ENCODE measurements around the gene SRRM4.
A peak's percentile ranks its signal among the peaks of the same experiment; 100 is the strongest.
"Not testable (repeated sequence)": the region's sequence is repeated elsewhere in the genome, so short reads cannot be mapped to it uniquely, and the experiment has no call there.

SRRM4 gene

DNA sequence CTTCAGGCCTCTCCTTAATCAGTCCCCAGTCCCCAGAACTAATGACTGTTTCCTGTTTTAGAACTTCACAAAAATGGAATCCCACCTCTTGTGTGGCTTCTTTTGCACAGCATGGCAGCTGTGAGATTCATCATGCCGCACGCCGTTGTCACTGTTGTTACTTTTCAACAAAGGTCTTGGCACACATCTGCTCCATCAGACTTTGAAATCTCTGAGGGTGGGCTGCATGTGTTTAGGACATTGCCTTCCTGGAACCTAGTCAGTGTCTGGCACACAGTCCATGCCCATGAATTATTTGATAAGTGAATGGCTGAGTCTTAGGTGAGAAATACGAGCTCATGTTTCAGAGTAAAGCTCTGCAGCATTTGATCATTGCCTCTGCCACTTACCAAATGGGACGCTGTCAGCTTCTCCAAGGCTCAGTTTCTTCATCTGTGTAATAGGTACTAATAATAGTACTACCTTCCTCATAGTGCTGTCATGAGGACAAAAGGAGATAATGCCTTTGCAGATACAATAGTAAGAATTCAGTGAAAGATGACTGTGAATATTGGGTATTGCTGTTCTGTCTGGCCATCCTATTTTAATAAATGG lies 90.4 kb downstream of the SRRM4 start:
- DNase-seq (ENCODE audit: low read depth), result no peak

DNA sequence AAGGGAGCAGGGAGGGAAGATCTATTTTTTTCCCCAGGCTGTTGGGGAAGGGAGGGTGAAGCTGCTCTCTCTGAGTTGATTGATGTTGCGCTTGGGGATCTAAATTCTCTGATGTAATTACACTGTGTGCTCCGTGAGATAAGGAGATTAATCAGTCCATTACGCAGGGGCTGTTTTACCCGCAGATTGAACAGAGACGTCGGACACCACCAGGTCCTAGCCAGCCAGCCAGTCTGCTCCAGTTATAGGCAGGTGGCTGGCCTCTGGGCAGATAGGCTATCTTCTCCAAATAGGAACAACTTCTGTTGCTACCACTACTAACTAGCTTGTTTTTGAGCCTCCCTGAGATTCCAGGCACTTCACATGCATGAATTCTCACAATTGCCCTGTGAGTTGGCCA lies 91.1 kb downstream of the SRRM4 start:
- DNase-seq (ENCODE audit: low read depth), result no peak

DNA sequence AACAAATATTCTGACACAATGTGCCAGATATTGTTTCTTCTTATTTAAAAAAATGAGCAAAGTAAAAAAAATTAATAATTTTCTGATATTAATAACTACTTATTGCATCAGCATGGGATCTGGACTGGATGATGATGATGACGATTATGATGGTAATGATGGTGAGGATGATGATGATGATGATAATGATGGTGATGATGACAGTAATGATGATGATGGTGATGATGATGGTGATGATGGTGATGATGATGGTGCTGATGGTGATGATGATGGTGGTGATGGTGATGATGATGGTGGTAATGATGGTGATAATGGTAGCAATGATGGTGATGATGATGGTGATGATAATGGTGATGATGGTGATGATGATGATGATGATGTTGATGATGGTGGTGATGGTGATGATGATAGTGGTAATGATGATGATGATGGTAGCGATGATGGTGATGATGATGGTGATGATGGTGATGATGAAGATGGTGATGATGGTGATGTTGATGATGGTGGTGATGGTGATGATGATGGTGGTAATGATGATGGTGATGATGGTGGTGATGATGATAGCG lies 94.0 kb downstream of the SRRM4 start:
- DNase-seq (ENCODE audit: low read depth), result no peak

DNA sequence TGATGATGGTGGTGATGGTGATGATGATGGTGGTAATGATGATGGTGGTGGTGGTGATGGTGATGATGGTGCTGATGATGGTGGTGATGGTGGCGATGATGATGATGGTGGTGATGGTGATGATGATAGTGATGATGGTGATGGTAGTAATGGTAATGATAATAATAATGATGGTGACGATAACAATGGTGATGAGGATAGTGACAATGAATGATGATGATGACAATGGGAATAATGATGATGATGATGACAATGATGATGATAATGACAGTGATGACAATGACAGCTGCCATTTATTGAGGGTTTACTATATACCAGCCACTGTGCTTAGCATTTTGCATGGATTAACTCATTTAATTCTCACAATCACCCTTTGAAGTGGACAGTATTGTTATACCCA lies 94.6 kb downstream of the SRRM4 start:
- no peak for DNase-seq (ENCODE audit: low read depth)

DNA sequence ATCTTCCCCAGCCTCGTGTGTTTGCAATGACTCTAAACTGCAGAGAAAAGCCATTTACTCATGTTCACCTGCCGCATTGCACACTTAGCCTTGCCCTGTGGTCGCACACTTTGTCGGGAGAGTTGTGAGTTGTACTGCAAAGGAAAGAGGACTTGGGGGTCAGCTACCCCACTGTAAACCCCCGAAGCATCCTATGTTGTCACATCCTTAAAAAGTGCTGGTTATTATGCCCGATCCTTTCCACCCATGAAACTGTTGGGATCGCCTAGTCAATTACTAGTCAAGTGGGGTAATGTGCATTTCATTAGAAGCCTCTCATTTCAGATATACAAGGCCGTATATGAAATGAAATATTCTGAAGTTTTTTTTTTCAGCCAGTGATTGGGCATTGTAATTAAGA lies 98.2 kb downstream of the SRRM4 start:
- DNase-seq (ENCODE audit: low read depth), result no peak

DNA sequence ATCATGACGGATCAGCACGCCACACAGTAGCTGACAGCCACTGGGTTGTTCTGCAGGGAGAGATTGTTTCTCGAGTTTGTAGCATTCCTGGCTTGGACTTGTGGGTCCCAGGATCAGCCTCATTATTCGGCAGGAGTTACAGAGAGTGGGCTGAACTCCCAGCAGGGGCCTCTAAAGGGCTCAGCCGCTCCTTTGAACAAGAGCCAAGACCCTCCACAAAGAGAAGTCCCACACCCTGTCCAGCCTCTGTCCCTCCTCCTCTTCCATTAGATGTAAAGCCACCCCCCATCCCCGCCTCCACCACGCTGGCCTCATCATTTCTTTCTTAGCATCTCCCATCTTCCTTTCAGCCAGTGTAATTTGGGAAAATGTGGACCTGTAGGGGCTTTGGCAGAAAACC lies 100.7 kb downstream of the SRRM4 start:
- no peak for DNase-seq (ENCODE audit: low read depth)

DNA sequence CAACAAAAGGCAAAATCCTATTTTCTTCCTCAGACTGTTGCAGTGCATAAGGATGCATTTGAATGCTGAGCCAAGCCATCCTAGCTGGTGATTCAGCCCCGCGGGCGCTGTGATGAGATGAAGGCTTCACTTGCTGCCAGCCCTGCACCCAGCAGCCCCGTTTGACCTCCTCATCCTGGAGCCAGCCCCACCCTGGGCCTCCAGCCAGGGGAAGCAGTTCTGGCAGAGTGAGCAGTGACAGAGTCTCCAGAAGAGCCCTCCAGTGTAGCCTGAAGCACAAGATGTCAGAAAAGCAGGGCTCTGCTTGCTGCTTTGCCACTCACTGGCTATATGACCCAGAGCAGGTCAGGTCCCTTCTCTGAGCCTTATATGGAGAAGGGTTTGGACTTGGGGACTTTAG lies 101.2 kb downstream of the SRRM4 start:
- no peak for DNase-seq (ENCODE audit: low read depth)

DNA sequence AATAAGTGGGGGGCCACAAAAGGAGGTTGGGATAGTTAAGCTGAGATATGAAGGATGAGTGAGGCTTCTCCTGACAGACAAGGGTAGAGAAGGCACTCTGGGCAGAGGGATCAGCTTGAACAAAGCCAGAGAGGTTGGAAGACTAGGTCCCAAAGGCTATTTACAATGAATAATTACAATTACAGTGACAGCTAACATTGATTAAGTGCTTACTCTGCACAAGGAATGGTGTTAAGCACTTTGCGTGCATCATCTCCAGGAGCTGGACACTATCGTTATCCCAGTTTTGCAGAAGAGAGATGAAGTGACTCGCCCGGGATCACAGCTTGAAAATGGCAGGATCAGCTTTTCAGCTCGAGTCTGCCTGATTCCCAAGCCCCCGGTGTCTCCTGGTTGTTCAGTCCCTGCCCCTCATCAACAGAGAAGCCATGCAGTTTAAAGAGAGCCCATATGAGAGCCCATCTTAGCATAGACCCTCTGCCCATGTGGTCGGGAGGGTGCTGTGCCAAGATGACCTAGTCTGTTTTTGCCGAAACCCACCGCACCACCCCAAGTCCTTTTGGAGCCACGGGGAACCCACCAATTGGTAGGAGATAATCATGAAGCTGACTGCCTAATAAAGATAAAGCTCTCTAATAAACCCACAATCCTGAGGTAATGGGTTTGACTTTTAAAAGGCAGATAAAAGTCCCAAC lies 107.5 kb downstream of the SRRM4 start:
- no peak for DNase-seq (ENCODE audit: low read depth)

DNA sequence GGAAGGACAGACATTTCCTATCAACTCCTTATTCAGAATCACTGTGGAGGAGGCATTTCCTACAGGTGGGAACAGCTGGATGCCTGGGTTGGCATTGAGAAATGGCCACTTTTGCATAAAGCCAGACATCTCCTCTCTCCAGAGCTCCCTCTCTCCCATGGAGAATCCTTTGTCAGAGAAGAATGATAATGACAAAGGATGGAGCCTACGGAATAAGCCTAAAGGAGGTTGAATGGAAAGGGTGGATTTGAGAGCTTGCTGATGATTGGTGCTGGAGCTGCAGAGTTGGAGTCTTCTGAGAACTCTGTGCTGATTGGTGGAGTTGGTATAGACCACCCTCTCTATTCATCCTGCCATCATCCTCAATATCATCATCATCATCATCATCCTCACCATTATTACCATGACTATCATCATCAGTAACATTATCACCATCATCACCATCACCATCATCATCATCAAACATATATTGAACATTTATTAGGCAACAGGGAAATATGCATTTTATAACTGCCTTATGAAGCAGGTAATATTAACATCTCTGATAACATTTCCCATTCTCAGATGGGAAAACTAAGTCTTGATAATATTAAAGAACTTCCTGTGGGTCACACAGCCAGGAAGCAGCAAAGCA lies 108.2 kb downstream of the SRRM4 start:
- DNase-seq (ENCODE audit: low read depth), result no peak

DNA sequence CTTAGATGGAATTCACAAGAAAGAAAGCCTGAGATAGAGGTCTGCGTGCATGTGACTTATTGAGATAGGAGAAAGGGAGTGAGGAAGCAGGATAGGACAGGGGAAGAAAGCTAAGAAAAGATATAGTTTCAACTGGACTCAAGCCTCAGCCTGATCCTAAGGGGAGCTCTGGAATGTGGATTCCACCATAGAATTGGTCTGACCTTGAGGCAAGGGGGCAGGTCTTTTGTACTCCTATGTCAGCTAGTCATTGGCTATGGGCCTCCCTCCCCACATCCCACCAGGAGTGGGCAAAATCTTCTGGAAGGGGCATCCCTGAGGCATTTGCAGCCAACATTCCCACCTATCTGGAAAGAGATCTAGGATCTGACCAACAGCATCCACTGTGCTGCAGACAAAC lies 108.9 kb downstream of the SRRM4 start:
- no peak for DNase-seq (ENCODE audit: low read depth)

DNA sequence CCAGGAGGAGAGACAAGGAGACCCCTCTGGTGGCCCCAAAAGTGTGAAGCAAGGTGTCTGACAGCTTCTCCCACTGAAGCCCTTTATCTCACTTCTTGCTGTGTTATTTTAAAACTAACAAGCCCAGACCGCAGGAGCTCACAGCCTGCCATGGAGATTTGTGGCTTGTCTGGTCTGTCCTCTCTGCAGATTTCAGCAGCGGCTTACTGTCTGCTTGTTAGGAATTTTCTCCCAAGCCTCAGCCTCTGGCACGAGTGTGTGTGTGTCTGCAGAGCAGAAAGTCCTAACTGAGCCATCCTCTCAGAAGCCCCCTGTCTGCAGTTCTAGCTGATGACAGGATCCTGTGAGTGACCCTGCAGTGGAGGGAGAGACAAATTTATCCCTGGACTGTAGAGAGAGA lies 109.5 kb downstream of the SRRM4 start:
- no peak for DNase-seq (ENCODE audit: low read depth)

DNA sequence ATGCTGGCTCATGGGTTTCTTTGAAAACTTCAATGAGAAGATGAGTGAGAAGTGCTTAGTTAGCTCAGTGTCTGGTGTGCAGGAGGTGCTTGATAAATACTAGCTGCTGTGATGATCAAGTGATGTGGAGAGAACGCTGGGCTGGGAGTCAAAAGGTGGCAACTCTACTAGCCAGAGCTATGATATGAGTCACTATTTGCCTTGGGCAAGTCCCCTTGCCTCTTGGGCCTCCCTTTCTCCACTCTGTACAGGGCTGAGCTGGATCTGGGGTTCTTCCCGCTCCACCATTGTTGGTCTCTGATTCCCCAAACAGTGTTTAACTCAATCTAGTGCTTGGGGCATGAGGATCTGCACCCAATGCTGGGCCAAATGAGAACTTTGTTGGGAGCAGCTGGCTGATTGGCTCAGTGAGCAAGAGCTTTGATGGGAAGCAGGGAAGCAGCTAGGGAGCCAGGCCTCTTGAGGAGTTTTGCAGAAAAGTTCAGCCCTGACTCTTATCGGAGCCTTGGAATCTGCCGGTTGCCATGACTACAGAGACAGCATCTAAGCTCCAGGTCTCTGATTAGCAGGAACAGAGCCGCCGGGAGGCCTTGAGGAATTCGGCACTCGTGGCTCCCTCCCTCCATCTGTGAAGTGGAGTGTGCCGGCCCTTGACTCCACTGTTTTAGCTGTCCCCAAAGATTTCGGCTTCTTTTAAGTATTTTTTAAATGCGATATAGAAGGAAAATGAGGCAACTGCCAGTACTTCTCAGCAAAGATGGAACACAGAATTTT lies 115.3 kb downstream of the SRRM4 start:
- no peak for DNase-seq (ENCODE audit: low read depth)

DNA sequence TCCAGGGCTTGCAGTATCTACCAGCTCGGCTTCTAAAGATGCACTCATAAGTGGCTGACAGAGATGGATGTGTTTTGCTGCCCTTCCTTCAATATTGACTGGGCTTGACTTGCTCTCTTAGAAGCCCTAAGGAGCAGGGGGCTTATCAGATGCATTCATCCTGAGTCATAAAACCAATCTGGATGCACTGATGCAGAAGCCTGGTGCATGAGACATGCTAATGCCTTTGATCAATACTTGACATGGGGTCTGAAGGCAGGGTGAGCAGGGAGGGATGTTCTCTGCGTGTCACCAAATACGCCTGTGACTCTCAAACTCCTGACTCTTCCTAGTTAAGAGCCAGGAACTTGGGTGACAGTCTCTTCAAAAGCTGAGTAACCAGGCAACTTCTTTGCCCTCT lies 119.6 kb downstream of the SRRM4 start:
- no peak for DNase-seq (ENCODE audit: low read depth)

DNA sequence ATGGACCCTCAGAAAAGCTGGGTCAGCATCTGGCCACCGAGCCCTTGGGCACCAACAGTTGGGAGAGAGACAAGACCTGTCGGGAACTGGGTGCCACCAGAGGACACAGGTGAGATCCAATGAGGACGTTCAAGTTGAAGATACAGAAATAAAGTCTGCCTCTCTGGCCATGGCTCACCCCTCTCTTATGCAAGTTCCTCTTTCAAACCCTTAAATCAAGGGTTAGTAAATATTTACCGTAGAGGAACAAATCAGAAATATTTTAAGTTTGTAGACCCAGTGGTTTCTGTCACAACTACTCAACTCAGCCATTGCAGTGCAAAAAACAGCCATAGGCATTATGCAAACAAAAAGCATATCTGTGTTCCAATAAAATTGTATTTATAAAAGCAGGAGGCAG lies 120.9 kb downstream of the SRRM4 start:
- DNase-seq (ENCODE audit: low read depth), result no peak

DNA sequence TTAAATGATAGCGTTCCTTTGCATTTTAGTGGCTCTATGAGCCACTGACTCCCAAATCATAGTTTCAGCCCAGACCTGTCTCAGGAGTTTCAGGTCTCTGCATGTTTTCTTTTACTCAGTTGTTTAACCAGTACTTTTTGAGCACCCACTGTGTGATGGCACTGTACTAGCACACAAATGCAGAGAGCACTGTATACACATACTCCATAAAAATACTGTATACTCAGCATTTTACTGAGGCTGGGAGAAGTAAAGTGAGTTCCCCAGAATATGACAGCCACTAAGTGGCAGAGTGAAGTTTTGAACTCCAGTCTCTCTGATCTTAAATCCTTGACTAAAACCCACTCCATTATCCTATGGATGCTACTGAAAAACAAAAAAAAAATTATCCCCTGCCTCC lies 121.4 kb downstream of the SRRM4 start:
- no peak for DNase-seq (ENCODE audit: low read depth)

DNA sequence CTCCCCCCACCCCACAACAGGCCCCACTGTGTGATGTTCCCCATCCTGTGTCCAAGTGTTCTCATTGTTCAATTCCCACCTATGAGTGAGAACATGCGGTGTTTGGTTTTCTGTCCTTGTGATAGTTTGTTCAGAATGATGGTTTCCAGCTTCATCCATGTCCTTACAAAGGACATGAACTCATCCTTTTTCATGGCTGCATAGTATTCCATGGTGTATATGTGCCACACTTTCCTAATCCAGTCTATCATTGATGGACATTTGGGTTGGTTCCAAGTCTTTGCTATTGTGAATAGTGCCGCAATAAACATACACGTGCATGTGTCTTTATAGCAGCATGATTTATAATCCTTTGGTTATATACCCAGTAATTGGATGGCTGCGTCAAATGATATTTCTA lies 123.6 kb downstream of the SRRM4 start:
- DNase-seq (ENCODE audit: low read depth), result not testable (repeated sequence)

DNA sequence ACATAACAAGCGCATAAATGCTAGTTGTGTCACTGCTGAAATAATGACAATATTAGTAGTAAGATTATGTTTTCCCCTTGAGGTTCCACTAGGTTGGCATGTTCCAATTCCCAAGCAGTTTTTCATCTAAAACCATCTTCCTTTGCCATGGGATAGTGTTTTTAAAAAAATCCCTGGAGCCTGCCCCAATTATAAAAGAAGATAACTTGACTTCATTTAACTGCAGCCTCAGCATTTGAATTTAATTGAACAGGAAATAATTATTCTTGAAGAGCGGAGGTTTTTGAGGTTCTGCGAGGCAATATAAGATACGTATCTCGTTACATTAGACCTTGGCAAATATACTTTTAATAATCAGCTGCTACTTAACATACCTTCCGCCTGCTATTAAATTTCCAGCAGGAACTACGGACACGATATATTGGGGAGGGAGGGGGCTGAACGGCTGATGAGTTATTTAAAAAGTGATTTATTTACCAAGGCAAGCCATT lies 132.2 kb downstream of the SRRM4 start:
- DNase-seq (ENCODE audit: low read depth), result no peak

DNA sequence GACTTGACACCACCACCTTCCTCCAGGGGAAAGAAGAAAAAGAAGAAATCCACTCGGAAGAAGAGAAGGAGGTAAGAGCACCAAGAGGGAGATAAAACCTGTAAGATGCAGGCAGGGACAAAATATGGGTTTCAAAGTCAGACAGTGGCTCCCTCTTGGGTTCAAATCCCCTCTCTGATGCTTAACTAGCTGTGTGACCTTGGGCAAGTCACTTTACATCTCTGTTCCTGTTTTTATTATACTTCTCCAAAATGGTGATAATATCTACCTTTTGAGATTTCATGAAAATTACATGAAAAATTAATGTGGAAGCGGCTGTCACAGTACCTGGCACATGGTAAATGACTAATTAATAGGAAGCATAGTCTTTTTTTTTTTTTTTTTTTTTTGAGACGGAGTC lies 133.0 kb downstream of the SRRM4 start:
- no peak for DNase-seq (ENCODE audit: low read depth)

DNA sequence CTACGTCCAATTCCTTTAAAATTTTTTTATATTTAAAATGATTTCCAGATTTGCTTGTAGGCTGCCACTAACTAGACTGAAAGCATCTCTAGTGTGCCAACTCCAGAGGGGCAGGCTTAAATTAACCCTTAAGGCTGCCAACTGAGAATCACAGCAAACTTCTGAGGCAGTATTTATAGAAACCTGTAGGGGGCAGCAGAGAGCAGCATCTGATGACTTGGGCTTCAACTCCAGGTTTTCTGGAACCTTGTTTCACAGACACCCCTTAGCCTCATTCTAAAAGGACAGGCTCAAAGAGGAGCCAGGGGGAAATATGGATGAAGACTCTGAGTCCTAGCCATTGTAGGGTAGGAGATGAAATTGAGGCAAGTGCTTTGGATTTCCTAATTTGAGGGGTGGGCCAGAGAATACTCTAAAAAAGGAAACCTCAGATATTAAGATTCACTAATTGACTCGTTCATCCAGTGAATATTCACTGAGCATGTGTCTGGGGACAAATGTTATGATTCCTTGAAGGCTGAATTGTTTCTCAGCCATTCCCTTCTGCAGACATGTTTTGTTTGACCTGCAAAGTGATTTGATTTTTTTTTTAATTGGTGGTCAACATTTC lies 134.1 kb downstream of the SRRM4 start:
- peak; percentile 6 for DNase-seq (ENCODE audit: low read depth)

DNA sequence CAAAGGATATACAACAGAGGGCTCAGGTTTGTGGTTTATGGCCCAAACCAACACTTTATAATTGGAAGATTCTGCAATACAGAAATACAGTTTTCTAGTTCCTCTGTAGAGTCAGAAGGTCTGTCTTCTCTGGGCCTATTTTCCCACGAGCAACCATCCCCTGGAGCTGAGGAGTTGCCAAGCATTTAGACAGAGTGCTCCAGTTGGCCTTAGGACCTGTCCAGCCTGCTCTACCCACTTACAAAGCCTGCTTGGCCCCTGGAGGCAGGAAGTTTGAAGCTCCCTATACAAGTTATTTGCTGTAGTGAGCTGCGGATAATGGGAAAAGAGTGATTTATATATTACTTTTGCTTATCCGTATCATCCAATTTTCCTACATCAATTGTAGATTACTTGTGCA lies 136.6 kb downstream of the SRRM4 start:
- no peak for DNase-seq (ENCODE audit: low read depth)

DNA sequence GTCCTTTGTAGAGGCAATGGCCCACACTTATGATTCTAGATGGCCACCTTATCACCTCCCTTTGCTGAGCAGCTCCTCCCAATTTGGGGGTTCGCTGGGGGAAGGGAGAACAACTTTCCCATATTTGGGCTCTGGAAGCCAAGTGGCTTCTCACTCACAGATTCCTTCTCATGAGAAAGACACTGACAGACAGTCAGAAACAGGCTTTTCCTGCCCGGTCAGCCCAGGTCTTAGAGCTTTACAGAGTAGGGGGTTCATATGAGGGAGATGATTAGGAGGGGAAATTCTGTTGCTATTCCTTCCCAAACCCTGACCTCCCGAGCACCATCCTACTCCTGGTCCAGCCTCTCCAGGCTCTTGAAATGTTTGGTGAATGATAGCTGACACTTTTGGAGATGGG lies 137.3 kb downstream of the SRRM4 start:
- no peak for DNase-seq (ENCODE audit: low read depth)

DNA sequence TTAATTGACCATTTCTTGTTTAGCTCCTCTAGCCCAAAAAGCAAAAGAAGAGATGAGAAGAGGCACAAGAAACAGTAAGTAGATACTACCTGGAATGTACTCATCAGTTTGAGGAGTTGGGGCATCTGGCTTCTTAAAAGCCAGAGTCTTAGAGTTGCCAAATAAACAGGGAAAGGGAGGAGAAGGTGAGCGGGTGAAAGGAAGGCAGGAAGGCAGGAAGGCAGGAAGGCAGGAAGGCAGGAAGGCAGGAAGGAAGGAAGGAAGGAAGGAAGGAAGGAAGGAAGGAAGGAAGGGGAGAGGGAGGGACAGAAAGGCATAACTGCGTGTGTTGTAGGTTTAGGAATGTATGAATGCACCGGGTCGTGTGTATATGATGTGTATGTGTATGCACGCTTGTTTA lies 140.7 kb downstream of the SRRM4 start:
- no peak for DNase-seq (ENCODE audit: low read depth)

All from activated T-cell treated with anti-CD3 and anti-CD28 coated beads for 24 hours (primary cell).